ENCODE data around the gene GFRAL. TPM values are rescaled to one million over a fixed set of nuclear protein-coding genes. Genes with fewer than 3 reads are reported as not detected.

The GFRAL gene, protein sequence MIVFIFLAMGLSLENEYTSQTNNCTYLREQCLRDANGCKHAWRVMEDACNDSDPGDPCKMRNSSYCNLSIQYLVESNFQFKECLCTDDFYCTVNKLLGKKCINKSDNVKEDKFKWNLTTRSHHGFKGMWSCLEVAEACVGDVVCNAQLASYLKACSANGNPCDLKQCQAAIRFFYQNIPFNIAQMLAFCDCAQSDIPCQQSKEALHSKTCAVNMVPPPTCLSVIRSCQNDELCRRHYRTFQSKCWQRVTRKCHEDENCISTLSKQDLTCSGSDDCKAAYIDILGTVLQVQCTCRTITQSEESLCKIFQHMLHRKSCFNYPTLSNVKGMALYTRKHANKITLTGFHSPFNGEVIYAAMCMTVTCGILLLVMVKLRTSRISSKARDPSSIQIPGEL
- total RNA-seq, result under 0.01 TPM in 1 of 2 replicates, not detected in the other

GRCh38 chr6:55327169-55327568 is at the start of gene GFRAL:
Gene GFRAL, plus strand, starts transcription at chr6:55327469. Its CDS starts 86 bp downstream, at chr6:55327555.

Other genes starting within 250 kb of the GFRAL start
- not detected in 2 replicates for gene HCRTR2, start 153.0 kb upstream of the GFRAL start, total RNA-seq

Measured in bladder microvascular endothelial cell (primary cell).